ENCODE results near the gene C17orf50. TPM values are rescaled to one million over a fixed set of nuclear protein-coding genes. Genes with fewer than 3 reads are reported as not detected.
A peak's percentile ranks its signal among the peaks of the same experiment; 100 is the strongest.

The C17orf50 gene
- total and polyA plus RNA-seq, 2 of the 13 experiments (the other 11 are each of a cell fraction or from before 2014, with no cell fraction given) = not detected

DNA sequence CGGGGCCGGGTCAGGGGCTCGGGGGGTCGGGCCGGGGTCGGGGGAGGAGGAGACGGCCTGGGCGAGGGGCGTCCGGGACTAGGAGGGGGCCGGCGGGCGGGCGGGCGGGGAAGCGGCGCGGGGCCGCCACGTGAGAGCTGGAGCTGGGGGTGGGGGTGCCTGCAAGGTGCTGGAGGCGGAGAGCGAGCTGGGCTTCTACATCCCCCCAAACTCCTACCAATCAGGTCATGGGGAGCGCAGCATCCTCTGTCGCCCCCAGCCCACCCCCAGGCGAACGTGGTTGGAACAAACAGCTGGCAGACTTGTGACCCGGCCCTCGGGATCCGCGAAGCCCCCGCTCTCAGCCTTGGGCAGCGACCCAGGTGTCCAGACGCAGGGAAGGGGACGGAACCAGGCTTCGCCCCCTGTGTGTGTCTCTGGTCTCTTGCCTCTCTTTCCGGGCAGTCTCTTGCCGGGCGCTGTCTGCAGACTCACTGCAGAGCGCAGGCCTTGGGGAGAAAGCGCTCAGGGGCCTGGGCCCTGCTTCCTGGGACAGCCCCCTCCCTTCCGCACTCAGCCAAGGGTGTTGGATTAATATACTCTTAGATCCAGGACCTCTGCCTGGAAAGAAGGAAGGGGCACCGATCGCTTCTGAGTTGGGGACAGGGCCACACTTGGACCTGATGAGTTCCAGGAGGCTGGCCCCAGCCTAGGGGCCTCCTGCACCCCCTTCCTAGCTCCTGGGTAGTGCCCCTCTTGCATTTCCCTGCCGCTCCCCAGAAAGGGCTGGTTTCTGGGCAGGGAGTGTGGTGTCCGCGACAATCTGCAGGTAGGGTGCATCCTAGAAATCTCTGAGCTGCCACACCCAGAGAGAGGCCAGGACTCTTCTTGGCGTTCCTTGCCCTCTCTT lies 28.5 kb upstream of the C17orf50 start (continued):
- TF ChIP-seq, protein P1, sequence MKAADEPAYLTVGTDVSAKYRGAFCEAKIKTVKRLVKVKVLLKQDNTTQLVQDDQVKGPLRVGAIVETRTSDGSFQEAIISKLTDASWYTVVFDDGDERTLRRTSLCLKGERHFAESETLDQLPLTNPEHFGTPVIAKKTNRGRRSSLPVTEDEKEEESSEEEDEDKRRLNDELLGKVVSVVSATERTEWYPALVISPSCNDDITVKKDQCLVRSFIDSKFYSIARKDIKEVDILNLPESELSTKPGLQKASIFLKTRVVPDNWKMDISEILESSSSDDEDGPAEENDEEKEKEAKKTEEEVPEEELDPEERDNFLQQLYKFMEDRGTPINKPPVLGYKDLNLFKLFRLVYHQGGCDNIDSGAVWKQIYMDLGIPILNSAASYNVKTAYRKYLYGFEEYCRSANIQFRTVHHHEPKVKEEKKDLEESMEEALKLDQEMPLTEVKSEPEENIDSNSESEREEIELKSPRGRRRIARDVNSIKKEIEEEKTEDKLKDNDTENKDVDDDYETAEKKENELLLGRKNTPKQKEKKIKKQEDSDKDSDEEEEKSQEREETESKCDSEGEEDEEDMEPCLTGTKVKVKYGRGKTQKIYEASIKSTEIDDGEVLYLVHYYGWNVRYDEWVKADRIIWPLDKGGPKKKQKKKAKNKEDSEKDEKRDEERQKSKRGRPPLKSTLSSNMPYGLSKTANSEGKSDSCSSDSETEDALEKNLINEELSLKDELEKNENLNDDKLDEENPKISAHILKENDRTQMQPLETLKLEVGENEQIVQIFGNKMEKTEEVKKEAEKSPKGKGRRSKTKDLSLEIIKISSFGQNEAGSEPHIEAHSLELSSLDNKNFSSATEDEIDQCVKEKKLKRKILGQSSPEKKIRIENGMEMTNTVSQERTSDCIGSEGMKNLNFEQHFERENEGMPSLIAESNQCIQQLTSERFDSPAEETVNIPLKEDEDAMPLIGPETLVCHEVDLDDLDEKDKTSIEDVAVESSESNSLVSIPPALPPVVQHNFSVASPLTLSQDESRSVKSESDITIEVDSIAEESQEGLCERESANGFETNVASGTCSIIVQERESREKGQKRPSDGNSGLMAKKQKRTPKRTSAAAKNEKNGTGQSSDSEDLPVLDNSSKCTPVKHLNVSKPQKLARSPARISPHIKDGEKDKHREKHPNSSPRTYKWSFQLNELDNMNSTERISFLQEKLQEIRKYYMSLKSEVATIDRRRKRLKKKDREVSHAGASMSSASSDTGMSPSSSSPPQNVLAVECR (CRISPR knock-in tag; IDR thresholded peaks at IDR 0.05; ENCODE audit: borderline replicate concordance) = 0 out of 2 replicates have a peak, but pooled peaks have one; percentile 2
- 0 out of 2 replicates have a peak, but pooled peaks have one; percentile 14 for TF ChIP-seq ETV5 (CRISPR knock-in tag; IDR thresholded peaks at IDR 0.05; ENCODE audit: borderline replicate concordance)
- TF ChIP-seq ZNF562 (CRISPR knock-in tag; IDR thresholded peaks at IDR 0.05; ENCODE audit: borderline replicate concordance) = no peak
- TF ChIP-seq ATF7-NPFF (CRISPR knock-in tag; IDR thresholded peaks at IDR 0.05; ENCODE audit: low read depth) = no peak
- TF ChIP-seq, protein P2, sequence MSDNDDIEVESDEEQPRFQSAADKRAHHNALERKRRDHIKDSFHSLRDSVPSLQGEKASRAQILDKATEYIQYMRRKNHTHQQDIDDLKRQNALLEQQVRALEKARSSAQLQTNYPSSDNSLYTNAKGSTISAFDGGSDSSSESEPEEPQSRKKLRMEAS (IDR thresholded peaks at IDR 0.05) = 0 out of 2 replicates have a peak, but pooled peaks have one; percentile 8
- TF ChIP-seq ZNF383 (CRISPR knock-in tag; IDR thresholded peaks at IDR 0.05; ENCODE audit: borderline replicate concordance) = no peak
- TF ChIP-seq, protein P3, sequence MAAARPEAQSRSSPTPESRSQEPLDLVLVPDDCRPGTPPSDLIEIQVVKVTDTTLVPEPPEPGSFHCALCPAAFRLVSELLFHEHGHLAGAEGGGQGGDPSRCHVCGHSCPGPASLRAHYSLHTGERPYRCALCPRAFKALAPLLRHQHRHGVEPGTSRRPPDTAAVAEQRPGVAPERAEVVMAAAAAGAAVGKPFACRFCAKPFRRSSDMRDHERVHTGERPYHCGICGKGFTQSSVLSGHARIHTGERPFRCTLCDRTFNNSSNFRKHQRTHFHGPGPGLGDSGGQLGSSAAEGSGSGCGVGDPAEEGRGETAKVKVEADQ (CRISPR knock-in tag; IDR thresholded peaks at IDR 0.05; ENCODE audit: borderline replicate concordance) = no peak
- peak; percentile 48 for TF ChIP-seq ZFY (CRISPR knock-in tag; IDR thresholded peaks at IDR 0.05)
- TF ChIP-seq, protein P4, sequence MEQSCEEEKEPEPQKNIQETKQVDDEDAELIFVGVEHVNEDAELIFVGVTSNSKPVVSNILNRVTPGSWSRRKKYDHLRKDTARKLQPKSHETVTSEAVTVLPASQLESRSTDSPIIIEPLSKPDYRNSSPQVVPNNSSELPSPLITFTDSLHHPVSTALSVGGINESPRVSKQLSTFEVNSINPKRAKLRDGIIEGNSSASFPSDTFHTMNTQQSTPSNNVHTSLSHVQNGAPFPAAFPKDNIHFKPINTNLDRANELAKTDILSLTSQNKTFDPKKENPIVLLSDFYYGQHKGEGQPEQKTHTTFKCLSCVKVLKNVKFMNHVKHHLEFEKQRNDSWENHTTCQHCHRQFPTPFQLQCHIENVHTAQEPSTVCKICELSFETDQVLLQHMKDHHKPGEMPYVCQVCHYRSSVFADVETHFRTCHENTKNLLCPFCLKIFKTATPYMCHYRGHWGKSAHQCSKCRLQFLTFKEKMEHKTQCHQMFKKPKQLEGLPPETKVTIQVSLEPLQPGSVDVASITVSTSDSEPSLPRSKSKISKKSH (CRISPR knock-in tag; IDR thresholded peaks at IDR 0.05; ENCODE audit: borderline replicate concordance) = 0 out of 2 replicates have a peak, but pooled peaks have one; percentile 43
- no peak for TF ChIP-seq HMG20B (CRISPR knock-in tag; conservative IDR thresholded peaks at IDR 0.05)
- no peak for TF ChIP-seq ZNF777 (CRISPR knock-in tag; IDR thresholded peaks at IDR 0.05)
- TF ChIP-seq ZBTB20 (CRISPR knock-in tag; IDR thresholded peaks at IDR 0.05; ENCODE audit: borderline replicate concordance, low read depth) = no peak
- TF ChIP-seq ZNF577 (CRISPR knock-in tag; IDR thresholded peaks at IDR 0.05; ENCODE audit: borderline replicate concordance, low read depth) = no peak
- TF ChIP-seq, protein P5, sequence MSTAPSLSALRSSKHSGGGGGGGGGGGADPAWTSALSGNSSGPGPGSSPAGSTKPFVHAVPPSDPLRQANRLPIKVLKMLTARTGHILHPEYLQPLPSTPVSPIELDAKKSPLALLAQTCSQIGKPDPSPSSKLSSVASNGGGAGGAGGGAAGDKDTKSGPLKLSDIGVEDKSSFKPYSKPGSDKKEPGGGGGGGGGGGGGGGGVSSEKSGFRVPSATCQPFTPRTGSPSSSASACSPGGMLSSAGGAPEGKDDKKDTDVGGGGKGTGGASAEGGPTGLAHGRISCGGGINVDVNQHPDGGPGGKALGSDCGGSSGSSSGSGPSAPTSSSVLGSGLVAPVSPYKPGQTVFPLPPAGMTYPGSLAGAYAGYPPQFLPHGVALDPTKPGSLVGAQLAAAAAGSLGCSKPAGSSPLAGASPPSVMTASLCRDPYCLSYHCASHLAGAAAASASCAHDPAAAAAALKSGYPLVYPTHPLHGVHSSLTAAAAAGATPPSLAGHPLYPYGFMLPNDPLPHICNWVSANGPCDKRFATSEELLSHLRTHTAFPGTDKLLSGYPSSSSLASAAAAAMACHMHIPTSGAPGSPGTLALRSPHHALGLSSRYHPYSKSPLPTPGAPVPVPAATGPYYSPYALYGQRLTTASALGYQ (CRISPR knock-in tag; IDR thresholded peaks at IDR 0.05) = no peak
- no peak for TF ChIP-seq NFE2 (CRISPR knock-in tag; IDR thresholded peaks at IDR 0.05)
- 0 out of 2 replicates have a peak, but pooled peaks have one; percentile 22 for TF ChIP-seq KMT2A (CRISPR knock-in tag; IDR thresholded peaks at IDR 0.05)
- no peak for TF ChIP-seq ISX (CRISPR knock-in tag; conservative IDR thresholded peaks at IDR 0.05)
- peak; percentile 68 for TF ChIP-seq ZFX (CRISPR knock-in tag; IDR thresholded peaks at IDR 0.05; ENCODE audit: low read depth)
